GM12878 (cell line): ENCODE measurements around the gene SIDT2. TPM values are rescaled to one million over a fixed set of nuclear protein-coding genes. Genes with fewer than 3 reads are reported as not detected.

Source experiments
- ATAC-seq: fragments of 200-7000 bp; cut with Tn5 transposase; 3 replicates; pipeline ENCODE4 v1.9.1; 2020; ENCODE audit warnings: mild to moderate bottlenecking, moderate library complexity
- BruUV-seq: library from RNA; stranded (reverse); fragments of 400-500 nt; replicated peaks from 2 replicates; lab custom pipeline; 2021; lab: Mats Ljungman, UMichigan
- CTCF ChIA-PET: fragments of 300-600 bp; sonication (Branson Sonifier 250); formaldehyde crosslinking; extraction: SDS; loops from one replicate; lab custom pipeline; 2021; ENCODE audit warnings: inconsistent platforms; lab: Yijun Ruan, JAX
- POLR2A ChIA-PET: fragments of 350-600 bp; formaldehyde crosslinking; extraction: SDS; loops from one replicate; lab custom pipeline; 2021; ENCODE audit warnings: inconsistent platforms; lab: Charles Lee
- RAD21 ChIA-PET: fragments of 300-600 bp; sonication (Branson Sonifier 250); formaldehyde crosslinking; loops from one replicate; lab custom pipeline; 2023; ENCODE audit warnings: antibody characterized with exemption; ENCODE audit not compliant: unreplicated experiment; lab: Charles Lee
- SMC1A ChIA-PET: fragments of 300-600 bp; sonication (Branson Sonifier 250); formaldehyde crosslinking; loops from one replicate; lab custom pipeline; 2023; ENCODE audit not compliant: unreplicated experiment, uncharacterized antibody; lab: Charles Lee
- DNase-seq: peaks from one replicate; pipeline ENCODE4 v3.0.0-alpha.2; 2011; ENCODE audit warnings: low read depth, low spot score
- FAIRE-seq: peaks from 3 replicates; lab custom pipeline; 2011; peaks lifted over from hg19 to GRCh38; lab: Jason Lieb, UNC
- H2AFZ ChIP-seq: 2 replicates; pipeline ENCODE4 v1.6.0; 2011; ENCODE audit warnings: low read depth, low read length, control low read depth; ENCODE audit not compliant: control insufficient read depth
- H3K27ac ChIP-seq: 2 replicates; pipeline ENCODE4 v1.5.1; 2011; ENCODE audit warnings: control low read depth; ENCODE audit not compliant: control insufficient read depth, insufficient read depth
- H3K27me3 ChIP-seq, 2 experiments: replicated peaks in 1 of 2; 2 replicates each; pipeline versions ENCODE4 v1.6.0 to v1.6.1; 2011; ENCODE audit warnings: low read length in 1 of 2; ENCODE audit not compliant: control insufficient read depth in 2 of 2, insufficient read depth in 2 of 2
- H3K36me3 ChIP-seq, 2 experiments: 2 replicates each; pipeline ENCODE4 v1.5.1; 2011; ENCODE audit warnings: low read length in 1 of 2; ENCODE audit not compliant: control insufficient read depth in 2 of 2, insufficient read depth in 2 of 2
- H3K4me1 ChIP-seq: 2 replicates; pipeline ENCODE4 v1.6.1; 2011; ENCODE audit warnings: mild to moderate bottlenecking, low read length, moderate library complexity, mixed read lengths; ENCODE audit not compliant: control insufficient read depth, insufficient read depth
- H3K4me2 ChIP-seq: 2 replicates; pipeline ENCODE4 v1.6.0; 2011; ENCODE audit warnings: control low read depth; ENCODE audit not compliant: control insufficient read depth, insufficient read depth
- H3K4me3 ChIP-seq: fragments of 200-600 bp; sonication (generic); 2 replicates; pipeline ENCODE4 v1.5.1; 2016
- H3K79me2 ChIP-seq: 2 replicates; pipeline ENCODE4 v1.6.0; 2011; ENCODE audit warnings: low read length; ENCODE audit not compliant: control insufficient read depth, insufficient read depth
- H3K9ac ChIP-seq: 2 replicates; pipeline ENCODE4 v1.8.0; 2011; ENCODE audit warnings: low read length, control low read depth, mixed read lengths; ENCODE audit not compliant: control insufficient read depth, insufficient read depth
- H3K9me3 ChIP-seq: replicated peaks from 3 replicates; pipeline ENCODE4 v1.5.1; 2011; ENCODE audit warnings: mild to moderate bottlenecking, low read length; ENCODE audit not compliant: control insufficient read depth, insufficient read depth
- H4K20me1 ChIP-seq: 2 replicates; pipeline ENCODE4 v1.6.0; 2011; ENCODE audit not compliant: control insufficient read depth, insufficient read depth
- ASH2L ChIP-seq: fragments of 300-600, 200-600 bp; sonication (generic); IDR thresholded peaks from 2 replicates; pipeline ENCODE4 v1.6.1; 2017; ENCODE audit warnings: low read depth, mild to moderate bottlenecking, borderline replicate concordance
- KDM1A ChIP-seq: fragments of 200-600 bp; sonication (generic); IDR thresholded peaks from 2 replicates; pipeline ENCODE4 v1.6.1; 2016; ENCODE audit warnings: borderline replicate concordance
- MLLT1 ChIP-seq: fragments of 450-650 bp; IDR thresholded peaks from 2 replicates; pipeline ENCODE4 v1.6.1; 2016; ENCODE audit warnings: mild to moderate bottlenecking
- NBN ChIP-seq: fragments of 450-650 bp; IDR thresholded peaks from 2 replicates; pipeline ENCODE4 v1.6.1; 2016
- RBBP5 ChIP-seq: fragments of 200-600 bp; sonication (generic); conservative IDR thresholded peaks from 2 replicates; pipeline ENCODE4 v1.6.1; 2016
- RFX5 ChIP-seq: IDR thresholded peaks from 2 replicates; pipeline ENCODE4 v1.6.1; 2011; ENCODE audit warnings: low read depth, low read length, improper control_type of control experiment
- SREBF2 ChIP-seq: IDR thresholded peaks from 2 replicates; pipeline ENCODE4 v1.6.1; 2012; ENCODE audit warnings: mild to moderate bottlenecking, low read length
- STAT1 ChIP-seq: fragments of 450-650 bp; conservative IDR thresholded peaks from 2 replicates; pipeline ENCODE4 v1.6.1; 2014; ENCODE audit warnings: antibody characterized with exemption, mild to moderate bottlenecking
- TAF1 ChIP-seq: IDR thresholded peaks from 2 replicates; pipeline ENCODE4 v1.6.1; 2011; ENCODE audit warnings: mild to moderate bottlenecking, low read depth, low read length, borderline replicate concordance
- YY1 ChIP-seq: IDR thresholded peaks from 2 replicates; pipeline ENCODE4 v1.6.1; 2011; ENCODE audit warnings: low read depth, mild to moderate bottlenecking, low read length
- ZZZ3 ChIP-seq: IDR thresholded peaks from 2 replicates; pipeline ENCODE4 v1.6.1; 2011; ENCODE audit warnings: low read depth; ENCODE audit not compliant: control insufficient read depth, insufficient read length
- WGBS: methylation state at CpG from one replicate; pipeline ENCODE4 v1.1.6; 2016; ENCODE audit warnings: low lambda C conversion rate; ENCODE audit not compliant: insufficient replicate concordance, insufficient coverage; ENCODE audit errors: missing lambda C conversion rate; 5-methylcytosine and 5-hydroxymethylcytosine counted together
- in situ Hi-C: fragments of 300-500 bp; cut with MboI; formaldehyde crosslinking; loops from 9 replicates; pipeline ENCODE4 v1.14.3; 2018; ENCODE audit warnings: mixed read lengths
- intact Hi-C: fragments of 100-400 bp; cut with micrococcal nuclease; formaldehyde crosslinking; loops from one replicate; pipeline ENCODE4 v1.14.2; 2022; ENCODE audit not compliant: unreplicated experiment
- polyA plus RNA-seq, 11 experiments: library from polyadenylated mRNA; depleted of rRNA in 4 of 11; unstranded in 6 of 11; stranded (reverse) in 5 of 11; fragments of >200 nt; fragmentation: Nextera tagmentation in 4 of 11; fragmentation: Illumina TruSeq in 1 of 11; extraction: Ambion mirVana in 4 of 11; extraction: Trizol in 1 of 11; gene quantifications; 1 replicate in 1 of 11; 2 replicates in 10 of 11; pipeline versions ENCODE4 v1.2.1 to v1.2.3, GENCODE V29; 2011 to 2016; ENCODE audit warnings: inconsistent platforms in 2 of 11, missing spikeins in 2 of 11, low read depth in 1 of 11
- total RNA-seq, 4 experiments: library from RNA; depleted of rRNA in 3 of 4; stranded (reverse); fragments of >200 nt in 3 of 4; fragmentation: Illumina TruSeq in 1 of 4; extraction: Trizol in 1 of 4; gene quantifications; 2 replicates each; pipeline versions ENCODE4 v1.2.1 to v1.2.3, GENCODE V29; 2013 to 2021
- TF ChIP-seq, protein P1 (sequence below): fragments of 450-650 bp; formaldehyde crosslinking; IDR thresholded peaks from 2 replicates; pipeline ENCODE4 v1.4.0; 2020; ENCODE audit warnings: mild to moderate bottlenecking, moderate library complexity
- TF ChIP-seq, protein P2 (sequence below): fragments of 450-650 bp; IDR thresholded peaks from 2 replicates; pipeline ENCODE4 v1.6.1; 2017; ENCODE audit warnings: mild to moderate bottlenecking
- TF ChIP-seq, protein P3 (sequence below): IDR thresholded peaks from 2 replicates; pipeline ENCODE4 v1.6.1; 2011; ENCODE audit warnings: borderline replicate concordance, low read depth, mild to moderate bottlenecking, moderate library complexity, low read length; ENCODE audit not compliant: insufficient read depth, poor library complexity, severe bottlenecking
- TF ChIP-seq, protein P4 (sequence below): IDR thresholded peaks from 2 replicates; pipeline ENCODE4 v1.6.1; 2012; ENCODE audit warnings: low read depth, low read length, improper control_type of control experiment

The SIDT2 gene
- total and polyA plus RNA-seq, 10 of the 15 experiments (the other 5 are each of a cell fraction or from before 2014, with no cell fraction given) = 4.9 to 23.9 (median 10.3) TPM

- 97% methylated on average over 8 of the region's 9 CpGs for WGBS
- H3K9ac ChIP-seq = no peak overlapping the region
- FAIRE-seq = no peak
- H3K9me3 ChIP-seq = no peaks in the 10 kb centered on the region
- no peak overlapping the region for H3K4me3 ChIP-seq
- H3K27ac ChIP-seq = no peak overlapping the region
- ChIA-PET CTCF (interaction anchor here (1.0 to 5.1 kb wide), 3 partner anchors 11 to 23 kb away, joined by 3 to 44 read pairs (median 3); no protein-coding TSS in a partner anchor), SMC1A (interaction anchor here (1.1 to 2.3 kb wide), 4 partner anchors 8 to 24 kb away, joined by 4 to 15 read pairs (median 7); partner anchors contain the start of gene SIDT2), POLR2A (interaction anchor here (1.0 kb wide), 1 partner anchor 10 kb away, joined by 3 read pairs; no protein-coding TSS in a partner anchor), RAD21 (interaction anchor here (1.0 to 1.1 kb wide), 2 partner anchors 10 to 334 kb away, joined by 3 read pairs; no protein-coding TSS in a partner anchor)
- BruUV-seq = no TSS peak
- no peak for DNase-seq
- intact Hi-C loops (no loop called here), in situ Hi-C loops (no loop called here)
- ATAC-seq = no peak
- no peaks in the 10 kb centered on the region for H3K4me1 ChIP-seq
- H3K36me3 ChIP-seq = peaks cover 6 to 21% of the 10 kb centered on the region in 2 experiments
- no peaks in the 10 kb centered on the region for H4K20me1 ChIP-seq
- H2AFZ ChIP-seq = no peak overlapping the region
- no peak overlapping the region for H3K4me2 ChIP-seq
- H3K27me3 ChIP-seq = no peaks in the 10 kb centered on the region
- no peaks in the 10 kb centered on the region for H3K79me2 ChIP-seq
- TF ChIP-seq MLLT1 = no peak
- TF ChIP-seq KDM1A = no peak
- TF ChIP-seq ZZZ3 = no peak
- TF ChIP-seq RBBP5 = no peak
- TF ChIP-seq TAF1 = no peak
- TF ChIP-seq, protein P1, sequence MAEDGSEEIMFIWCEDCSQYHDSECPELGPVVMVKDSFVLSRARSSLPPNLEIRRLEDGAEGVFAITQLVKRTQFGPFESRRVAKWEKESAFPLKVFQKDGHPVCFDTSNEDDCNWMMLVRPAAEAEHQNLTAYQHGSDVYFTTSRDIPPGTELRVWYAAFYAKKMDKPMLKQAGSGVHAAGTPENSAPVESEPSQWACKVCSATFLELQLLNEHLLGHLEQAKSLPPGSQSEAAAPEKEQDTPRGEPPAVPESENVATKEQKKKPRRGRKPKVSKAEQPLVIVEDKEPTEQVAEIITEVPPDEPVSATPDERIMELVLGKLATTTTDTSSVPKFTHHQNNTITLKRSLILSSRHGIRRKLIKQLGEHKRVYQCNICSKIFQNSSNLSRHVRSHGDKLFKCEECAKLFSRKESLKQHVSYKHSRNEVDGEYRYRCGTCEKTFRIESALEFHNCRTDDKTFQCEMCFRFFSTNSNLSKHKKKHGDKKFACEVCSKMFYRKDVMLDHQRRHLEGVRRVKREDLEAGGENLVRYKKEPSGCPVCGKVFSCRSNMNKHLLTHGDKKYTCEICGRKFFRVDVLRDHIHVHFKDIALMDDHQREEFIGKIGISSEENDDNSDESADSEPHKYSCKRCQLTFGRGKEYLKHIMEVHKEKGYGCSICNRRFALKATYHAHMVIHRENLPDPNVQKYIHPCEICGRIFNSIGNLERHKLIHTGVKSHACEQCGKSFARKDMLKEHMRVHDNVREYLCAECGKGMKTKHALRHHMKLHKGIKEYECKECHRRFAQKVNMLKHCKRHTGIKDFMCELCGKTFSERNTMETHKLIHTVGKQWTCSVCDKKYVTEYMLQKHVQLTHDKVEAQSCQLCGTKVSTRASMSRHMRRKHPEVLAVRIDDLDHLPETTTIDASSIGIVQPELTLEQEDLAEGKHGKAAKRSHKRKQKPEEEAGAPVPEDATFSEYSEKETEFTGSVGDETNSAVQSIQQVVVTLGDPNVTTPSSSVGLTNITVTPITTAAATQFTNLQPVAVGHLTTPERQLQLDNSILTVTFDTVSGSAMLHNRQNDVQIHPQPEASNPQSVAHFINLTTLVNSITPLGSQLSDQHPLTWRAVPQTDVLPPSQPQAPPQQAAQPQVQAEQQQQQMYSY (CRISPR knock-in tag) = no peak
- no peak for TF ChIP-seq YY1
- TF ChIP-seq, protein P2, sequence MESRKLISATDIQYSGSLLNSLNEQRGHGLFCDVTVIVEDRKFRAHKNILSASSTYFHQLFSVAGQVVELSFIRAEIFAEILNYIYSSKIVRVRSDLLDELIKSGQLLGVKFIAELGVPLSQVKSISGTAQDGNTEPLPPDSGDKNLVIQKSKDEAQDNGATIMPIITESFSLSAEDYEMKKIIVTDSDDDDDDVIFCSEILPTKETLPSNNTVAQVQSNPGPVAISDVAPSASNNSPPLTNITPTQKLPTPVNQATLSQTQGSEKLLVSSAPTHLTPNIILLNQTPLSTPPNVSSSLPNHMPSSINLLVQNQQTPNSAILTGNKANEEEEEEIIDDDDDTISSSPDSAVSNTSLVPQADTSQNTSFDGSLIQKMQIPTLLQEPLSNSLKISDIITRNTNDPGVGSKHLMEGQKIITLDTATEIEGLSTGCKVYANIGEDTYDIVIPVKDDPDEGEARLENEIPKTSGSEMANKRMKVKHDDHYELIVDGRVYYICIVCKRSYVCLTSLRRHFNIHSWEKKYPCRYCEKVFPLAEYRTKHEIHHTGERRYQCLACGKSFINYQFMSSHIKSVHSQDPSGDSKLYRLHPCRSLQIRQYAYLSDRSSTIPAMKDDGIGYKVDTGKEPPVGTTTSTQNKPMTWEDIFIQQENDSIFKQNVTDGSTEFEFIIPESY = no peak
- no peak for TF ChIP-seq NBN
- TF ChIP-seq, protein P3, sequence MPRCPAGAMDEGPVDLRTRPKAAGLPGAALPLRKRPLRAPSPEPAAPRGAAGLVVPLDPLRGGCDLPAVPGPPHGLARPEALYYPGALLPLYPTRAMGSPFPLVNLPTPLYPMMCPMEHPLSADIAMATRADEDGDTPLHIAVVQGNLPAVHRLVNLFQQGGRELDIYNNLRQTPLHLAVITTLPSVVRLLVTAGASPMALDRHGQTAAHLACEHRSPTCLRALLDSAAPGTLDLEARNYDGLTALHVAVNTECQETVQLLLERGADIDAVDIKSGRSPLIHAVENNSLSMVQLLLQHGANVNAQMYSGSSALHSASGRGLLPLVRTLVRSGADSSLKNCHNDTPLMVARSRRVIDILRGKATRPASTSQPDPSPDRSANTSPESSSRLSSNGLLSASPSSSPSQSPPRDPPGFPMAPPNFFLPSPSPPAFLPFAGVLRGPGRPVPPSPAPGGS = no peak
- no peak for TF ChIP-seq SREBF2
- TF ChIP-seq, protein P4, sequence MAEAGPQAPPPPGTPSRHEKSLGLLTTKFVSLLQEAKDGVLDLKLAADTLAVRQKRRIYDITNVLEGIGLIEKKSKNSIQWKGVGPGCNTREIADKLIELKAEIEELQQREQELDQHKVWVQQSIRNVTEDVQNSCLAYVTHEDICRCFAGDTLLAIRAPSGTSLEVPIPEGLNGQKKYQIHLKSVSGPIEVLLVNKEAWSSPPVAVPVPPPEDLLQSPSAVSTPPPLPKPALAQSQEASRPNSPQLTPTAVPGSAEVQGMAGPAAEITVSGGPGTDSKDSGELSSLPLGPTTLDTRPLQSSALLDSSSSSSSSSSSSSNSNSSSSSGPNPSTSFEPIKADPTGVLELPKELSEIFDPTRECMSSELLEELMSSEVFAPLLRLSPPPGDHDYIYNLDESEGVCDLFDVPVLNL = no peak
- no peak for TF ChIP-seq RFX5
- TF ChIP-seq ASH2L = no peak
- no peak for TF ChIP-seq STAT1
Observed at GRCh38 chr11:117170210-117170609, 8.3 kb upstream of the SIDT2 start.
